ACHN (cell line): ENCODE data around the gene GNAQ.

ENCODE experiments used
- DNase-seq: peaks from one replicate; pipeline ENCODE4 v3.0.0-alpha.2; 2015
- in situ Hi-C: cut with HindIII; loops from 2 replicates; pipeline ENCODE4 v1.10.0; 2017; ENCODE audit warnings: low sequenced_read_pairs, low pct_ligation_motif_present, low pct_unique_long_range_greater_than_20kb

GNAQ gene

DNA sequence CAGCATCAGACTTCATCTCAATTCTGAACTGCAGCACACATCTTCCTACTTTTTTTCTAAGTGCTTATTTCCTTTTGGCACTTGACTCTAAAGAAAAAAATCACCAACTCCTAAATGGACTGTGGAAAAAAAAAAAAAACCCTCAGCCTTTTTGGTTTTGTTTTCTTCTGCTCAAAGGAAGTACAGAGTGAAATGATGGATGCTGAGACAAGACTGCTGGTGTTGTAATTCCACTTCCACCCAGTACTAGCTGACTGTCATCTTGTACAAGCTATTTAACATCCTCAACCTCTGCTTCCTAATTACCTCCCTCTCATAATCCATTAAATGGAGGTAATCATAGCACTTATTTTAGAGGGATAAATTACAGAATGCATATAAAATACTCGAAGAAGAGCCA is 212.0 kb downstream of the GNAQ start:
- DNase-seq: no peak
- in situ Hi-C loops: no loop called here

DNA sequence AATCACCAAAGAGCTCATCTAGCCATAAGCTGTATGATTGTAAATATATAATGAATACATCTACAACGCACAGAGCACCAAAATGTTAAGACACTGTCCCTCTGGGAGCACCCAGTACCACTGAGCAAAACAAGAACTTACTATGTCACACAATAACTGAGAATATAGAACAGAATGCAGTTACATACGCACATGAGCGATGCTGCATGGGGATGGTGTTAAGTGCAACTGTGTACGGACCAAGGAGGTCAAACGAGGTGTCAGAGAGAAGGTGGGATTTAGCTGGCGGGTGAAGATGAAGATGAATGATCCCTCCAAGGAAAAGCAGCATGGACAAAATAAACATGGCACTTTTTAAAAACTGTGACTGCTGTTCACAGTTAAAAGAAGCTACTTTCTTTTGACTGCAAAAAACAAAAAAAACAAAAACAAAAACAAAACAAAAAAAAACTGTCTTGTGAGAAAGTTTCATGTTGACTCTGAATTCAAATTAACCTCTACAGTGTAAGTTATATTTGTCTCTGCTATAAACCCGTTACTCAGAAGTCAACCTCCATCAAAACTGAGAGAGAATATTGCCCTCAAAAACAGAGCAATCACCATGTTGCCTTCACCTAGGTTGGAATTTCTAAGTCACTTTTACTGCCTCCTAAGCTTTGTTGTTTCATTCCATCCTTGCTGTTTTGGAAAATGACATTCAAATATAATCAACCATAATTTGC is 213.9 kb downstream of the GNAQ start:
- DNase-seq: no peak
- in situ Hi-C loops: no loop called here

GRCh38 chr9:77816641-77817341 is 214.8 kb downstream of the GNAQ start:
- DNase-seq: no peak
- in situ Hi-C loops: no loop called here

GRCh38 chr9:77815260-77815659 is 216.4 kb downstream of the GNAQ start:
- in situ Hi-C loops: no loop called here
- no peak for DNase-seq

GRCh38 chr9:77811832-77812231 is 219.8 kb downstream of the GNAQ start:
- no peak for DNase-seq
- in situ Hi-C loops: no loop called here

- in situ Hi-C loops: no loop called here
- no peak for DNase-seq
These were observed 220.9 kb downstream of the GNAQ start for GRCh38 chr9:77810637-77811119.

DNA sequence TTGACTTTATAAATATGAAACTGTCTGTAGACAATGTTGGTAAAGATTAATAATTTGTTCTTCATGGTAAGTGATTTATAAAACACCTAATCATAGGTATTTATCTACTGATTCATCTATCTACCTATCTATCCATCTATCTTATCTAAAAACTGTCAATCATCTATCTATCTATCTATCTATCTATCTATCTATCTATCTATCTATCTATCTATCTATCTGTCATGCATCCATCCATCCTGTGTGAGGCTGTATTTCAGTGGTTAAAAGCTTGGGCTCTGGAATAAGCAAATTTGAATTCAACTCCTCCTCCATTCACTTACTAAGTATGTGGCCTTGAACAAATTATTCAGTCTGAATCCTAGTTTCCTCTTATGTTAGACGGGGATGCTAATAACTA is 221.6 kb downstream of the GNAQ start:
- DNase-seq: no peak
- in situ Hi-C loops: no loop called here

GRCh38 chr9:77809552-77809951 is 222.1 kb downstream of the GNAQ start:
- DNase-seq: no peak
- in situ Hi-C loops: no loop called here

DNA sequence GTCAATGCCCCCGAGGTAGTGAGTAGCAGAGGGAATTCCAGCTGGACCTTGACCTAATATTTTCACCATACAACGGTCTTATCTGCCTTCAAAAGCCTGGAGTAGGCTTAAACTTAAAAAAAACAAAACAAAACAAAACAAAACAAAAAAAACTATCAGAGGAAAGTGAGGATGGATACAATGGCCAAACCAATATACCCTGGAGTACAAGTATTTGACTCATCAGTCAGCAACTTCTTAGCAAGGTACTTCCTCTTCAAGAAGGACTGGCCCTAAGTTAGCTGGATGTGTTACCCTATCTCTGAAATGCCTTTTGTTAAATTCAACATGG is 222.9 kb downstream of the GNAQ start:
- in situ Hi-C loops: no loop called here
- no peak for DNase-seq

DNA sequence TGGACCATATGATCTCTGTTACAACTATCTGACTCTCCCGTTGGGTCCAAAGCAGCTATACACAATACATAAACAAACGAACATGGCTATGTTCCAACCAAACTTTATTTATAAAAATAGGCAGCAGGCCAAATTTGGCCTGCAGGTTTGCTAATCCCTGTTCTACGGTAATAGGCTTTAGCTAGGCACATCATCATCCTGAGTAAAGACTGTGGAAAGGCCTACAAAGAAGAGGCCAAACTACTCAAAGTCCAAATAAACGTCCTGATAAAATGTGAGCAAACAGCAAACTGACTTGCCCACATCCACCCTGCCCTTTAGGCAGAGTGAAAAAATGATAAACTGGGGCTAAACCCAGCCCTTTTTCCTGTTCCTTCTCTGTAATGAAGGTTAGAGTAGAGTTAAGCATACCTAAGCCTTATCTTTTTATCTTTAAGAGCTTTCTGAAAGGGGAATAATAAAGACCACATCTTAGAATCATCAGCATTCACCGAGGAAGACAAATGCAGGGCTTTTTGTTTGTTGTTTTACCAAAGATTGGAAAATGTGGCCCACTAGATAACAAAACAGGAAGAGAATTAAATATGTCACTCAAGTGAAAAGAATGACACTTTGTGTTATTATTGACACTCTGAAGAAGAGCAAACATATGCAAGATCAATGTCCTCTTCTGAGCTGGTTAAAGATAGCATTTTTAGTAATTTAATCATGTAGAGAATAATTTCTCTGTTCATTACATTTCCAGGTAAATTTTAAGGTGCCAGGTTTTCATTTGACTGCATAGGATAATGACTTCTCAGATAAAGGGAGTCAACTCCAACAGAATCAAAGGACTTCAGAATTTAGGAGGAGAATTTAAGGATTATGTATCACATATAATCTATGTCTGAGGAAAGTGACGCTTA is 223.5 kb downstream of the GNAQ start:
- in situ Hi-C loops: no loop called here
- no peak for DNase-seq

DNA sequence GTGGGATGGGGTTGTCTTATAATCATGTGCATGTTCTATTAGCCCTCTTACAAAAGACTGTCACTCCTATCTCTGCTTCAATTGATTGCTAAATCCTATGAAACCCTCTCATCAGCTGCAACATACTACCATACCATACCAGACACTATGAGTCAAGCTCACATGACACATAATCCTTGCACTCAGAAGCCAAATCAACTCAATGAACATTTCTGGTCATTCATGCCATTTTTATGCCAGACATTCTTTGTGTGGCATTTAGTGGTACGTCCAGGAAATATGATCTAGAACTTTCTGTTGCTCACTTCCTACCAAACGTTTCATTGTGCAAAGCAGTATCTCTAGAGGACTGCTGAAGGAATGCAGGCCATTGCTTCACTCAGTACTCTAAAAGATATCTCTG is 224.3 kb downstream of the GNAQ start:
- in situ Hi-C loops: no loop called here
- peak; percentile 37 for DNase-seq

GRCh38 chr9:77806741-77807140 is 224.9 kb downstream of the GNAQ start:
- no peak for DNase-seq
- in situ Hi-C loops: no loop called here

DNA sequence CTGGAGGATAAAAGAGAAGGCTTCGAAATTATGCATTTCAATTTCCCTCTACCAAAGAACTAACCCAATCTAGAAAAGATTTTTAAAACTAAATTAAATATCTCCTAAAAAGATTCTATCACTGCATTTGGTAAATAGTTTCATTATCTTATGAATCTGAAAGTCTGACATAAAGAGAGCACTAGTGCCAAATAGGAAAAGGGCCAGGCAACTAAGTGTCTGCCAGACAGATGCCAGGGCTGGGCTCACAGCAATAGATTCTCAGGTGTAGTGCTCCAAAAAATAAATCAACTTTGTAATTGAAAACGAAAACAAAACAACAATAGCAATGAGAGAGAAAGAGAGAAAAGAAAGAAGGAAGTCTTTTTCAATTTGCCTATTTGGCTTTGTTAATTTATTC is 225.8 kb downstream of the GNAQ start:
- in situ Hi-C loops: no loop called here
- DNase-seq: no peak

GRCh38 chr9:77803423-77803822 is 228.2 kb downstream of the GNAQ start:
- no peak for DNase-seq
- in situ Hi-C loops: no loop called here

- no peak for DNase-seq
- in situ Hi-C loops: no loop called here
These were observed 228.9 kb downstream of the GNAQ start for GRCh38 chr9:77802515-77803293.

GRCh38 chr9:77802064-77802463 is 229.5 kb downstream of the GNAQ start:
- no peak for DNase-seq

GRCh38 chr9:77800924-77801551 is 230.6 kb downstream of the GNAQ start:
- in situ Hi-C loops: no loop called here
- no peak for DNase-seq

More at GRCh38 chr9:77802064-77802463, 229.5 kb downstream of the GNAQ start:
- in situ Hi-C loops: no loop called here

GRCh38 chr9:77798140-77798539 is 233.5 kb downstream of the GNAQ start:
- in situ Hi-C loops: no loop called here
- DNase-seq: no peak
